Medulla oblongata (tissue), 1 donor: ENCODE results near the gene KRT83.
"Not testable (repeated sequence)": the region's sequence is repeated elsewhere in the genome, so short reads cannot be mapped to it uniquely, and the experiment has no call there.

ENCODE experiments used
- DNase-seq: peaks from one replicate; pipeline ENCODE4 v3.0.0-alpha.2; 2015; ENCODE audit errors: extremely low spot score

Gene KRT83

GRCh38 chr12:52286857-52287785 lies 34.1 kb downstream of the KRT83 start:
- not testable (repeated sequence) for DNase-seq

- DNase-seq: no peak
Observed at GRCh38 chr12:52285851-52286530, 35.2 kb downstream of the KRT83 start.

- DNase-seq: no peak
Observed at GRCh38 chr12:52285172-52285745, 35.9 kb downstream of the KRT83 start.

- DNase-seq: no peak
Observed at GRCh38 chr12:52284562-52285171, 36.5 kb downstream of the KRT83 start.

- DNase-seq: no peak
Observed at GRCh38 chr12:52280796-52281560, 40.2 kb downstream of the KRT83 start.

GRCh38 chr12:52280319-52280795 lies 40.8 kb downstream of the KRT83 start:
- no peak for DNase-seq

GRCh38 chr12:52279422-52280318 lies 41.5 kb downstream of the KRT83 start:
- no peak for DNase-seq

- DNase-seq: peak; percentile 79
Observed at GRCh38 chr12:52278575-52279421, 42.4 kb downstream of the KRT83 start.

GRCh38 chr12:52277486-52278245 lies 43.5 kb downstream of the KRT83 start:
- DNase-seq: no peak

- no peak for DNase-seq
Observed at GRCh38 chr12:52275686-52276085, 45.5 kb downstream of the KRT83 start.

GRCh38 chr12:52274521-52275120 lies 46.6 kb downstream of the KRT83 start, which contains the start of gene KRT86:
TSS of gene KRT86 (plus strand) at chr12:52274645. CDS start at chr12:52301917, 27,272 bp downstream.
- no peak for DNase-seq

GRCh38 chr12:52271158-52271557 lies 50.0 kb downstream of the KRT83 start:
- DNase-seq: no peak

- no peak for DNase-seq
Observed at GRCh38 chr12:52270541-52271070, 50.6 kb downstream of the KRT83 start.

- no peak for DNase-seq
Observed at GRCh38 chr12:52268212-52268611, 53.0 kb downstream of the KRT83 start.

GRCh38 chr12:52267699-52268098 lies 53.5 kb downstream of the KRT83 start:
- peak; percentile 53 for DNase-seq

- no peak for DNase-seq
Observed at GRCh38 chr12:52267266-52267665, 53.9 kb downstream of the KRT83 start.

GRCh38 chr12:52266514-52266913 lies 54.7 kb downstream of the KRT83 start:
- DNase-seq: no peak

GRCh38 chr12:52264435-52264825 lies 56.8 kb downstream of the KRT83 start:
- DNase-seq: peak; percentile 75
